ENCODE results near the gene CLDN25. TPM values are rescaled to one million over a fixed set of nuclear protein-coding genes. Genes with fewer than 3 reads are reported as not detected.

The CLDN25 gene
- total and polyA plus RNA-seq, 2 of the 13 experiments (the other 11 are each of a cell fraction or from before 2014, with no cell fraction given), result not detected

DNA sequence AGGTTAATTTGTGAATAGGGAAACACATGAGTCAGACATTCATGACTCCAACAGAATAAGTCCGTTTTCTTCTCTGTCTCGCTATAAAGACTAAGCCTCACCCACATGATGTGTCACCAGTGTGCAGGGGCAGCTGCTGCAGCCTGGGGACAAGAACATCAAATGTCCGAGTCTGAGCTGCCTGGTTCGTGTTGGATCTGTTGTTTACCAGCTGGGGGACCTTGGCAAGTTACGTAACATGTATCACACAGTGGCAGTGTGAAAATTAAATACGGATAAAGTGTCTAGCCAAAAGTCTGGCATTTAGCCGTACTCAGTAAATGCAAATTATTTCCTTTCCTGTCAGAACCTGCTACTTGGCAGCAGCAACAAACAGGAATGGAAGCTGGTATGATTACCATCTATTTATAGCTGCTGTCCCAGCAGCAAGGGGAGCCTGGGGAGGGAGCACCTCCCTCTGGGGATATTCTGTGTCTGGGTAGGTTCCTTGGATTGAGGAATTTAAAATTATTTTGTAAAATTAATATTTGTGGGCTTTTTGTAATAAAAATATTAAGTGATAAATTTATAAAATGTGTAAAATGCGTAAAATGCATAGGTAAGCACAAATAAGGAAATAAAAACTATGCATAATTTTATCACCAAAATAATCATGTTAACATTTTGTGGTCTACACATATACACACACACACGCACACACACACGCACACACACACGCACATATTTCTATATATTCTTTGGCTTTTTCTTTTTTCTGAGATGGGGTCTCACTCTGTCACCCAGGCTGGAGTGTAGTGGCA, 1.3 kb upstream of the CLDN25 start (continued):
- TF ChIP-seq MAFF (IDR thresholded peaks at IDR 0.05; ENCODE audit: low read depth, low read length) (peak; percentile 79), ELF4 (CRISPR knock-in tag; IDR thresholded peaks at IDR 0.05; ENCODE audit: borderline replicate concordance) (no peak), MEF2D (CRISPR knock-in tag; IDR thresholded peaks at IDR 0.05) (no peak), THAP11 (CRISPR knock-in tag; IDR thresholded peaks at IDR 0.05) (peak; percentile 48; the same call in 1 of the 2 replicates), GATAD1 (CRISPR knock-in tag; IDR thresholded peaks at IDR 0.05) (0 out of 2 replicates have a peak, but pooled peaks have one; percentile 37), SP4 (CRISPR knock-in tag; IDR thresholded peaks at IDR 0.05) (no peak), CEBPG (CRISPR knock-in tag; IDR thresholded peaks at IDR 0.05) (peak; percentile 51; the same call in 1 of the 2 replicates), ZFP36L1 (CRISPR knock-in tag; IDR thresholded peaks at IDR 0.05) (0 out of 2 replicates have a peak, but pooled peaks have one; percentile 41), ZNF441 (CRISPR knock-in tag; IDR thresholded peaks at IDR 0.05; ENCODE audit: borderline replicate concordance) (no peak), ZNF788 (CRISPR knock-in tag; IDR thresholded peaks at IDR 0.05; ENCODE audit: borderline replicate concordance) (no peak), FOXP1 (IDR thresholded peaks at IDR 0.05) (no peak), FOXP1 (CRISPR knock-in tag; IDR thresholded peaks at IDR 0.05) (0 out of 2 replicates have a peak, but pooled peaks have one; percentile 41), ZFP1 (CRISPR knock-in tag; IDR thresholded peaks at IDR 0.05) (no peak), SKI (IDR thresholded peaks at IDR 0.05; ENCODE audit: partially characterized antibody) (peak; percentile 20), TEAD3 (CRISPR knock-in tag; optimal IDR thresholded peaks at IDR 0.05; ENCODE audit: borderline replicate concordance) (peak; percentile 13)
- TF ChIP-seq, protein P1, sequence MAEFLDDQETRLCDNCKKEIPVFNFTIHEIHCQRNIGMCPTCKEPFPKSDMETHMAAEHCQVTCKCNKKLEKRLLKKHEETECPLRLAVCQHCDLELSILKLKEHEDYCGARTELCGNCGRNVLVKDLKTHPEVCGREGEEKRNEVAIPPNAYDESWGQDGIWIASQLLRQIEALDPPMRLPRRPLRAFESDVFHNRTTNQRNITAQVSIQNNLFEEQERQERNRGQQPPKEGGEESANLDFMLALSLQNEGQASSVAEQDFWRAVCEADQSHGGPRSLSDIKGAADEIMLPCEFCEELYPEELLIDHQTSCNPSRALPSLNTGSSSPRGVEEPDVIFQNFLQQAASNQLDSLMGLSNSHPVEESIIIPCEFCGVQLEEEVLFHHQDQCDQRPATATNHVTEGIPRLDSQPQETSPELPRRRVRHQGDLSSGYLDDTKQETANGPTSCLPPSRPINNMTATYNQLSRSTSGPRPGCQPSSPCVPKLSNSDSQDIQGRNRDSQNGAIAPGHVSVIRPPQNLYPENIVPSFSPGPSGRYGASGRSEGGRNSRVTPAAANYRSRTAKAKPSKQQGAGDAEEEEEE (CRISPR knock-in tag; IDR thresholded peaks at IDR 0.05; ENCODE audit: borderline replicate concordance), result no peak
- TF ChIP-seq, protein P2, sequence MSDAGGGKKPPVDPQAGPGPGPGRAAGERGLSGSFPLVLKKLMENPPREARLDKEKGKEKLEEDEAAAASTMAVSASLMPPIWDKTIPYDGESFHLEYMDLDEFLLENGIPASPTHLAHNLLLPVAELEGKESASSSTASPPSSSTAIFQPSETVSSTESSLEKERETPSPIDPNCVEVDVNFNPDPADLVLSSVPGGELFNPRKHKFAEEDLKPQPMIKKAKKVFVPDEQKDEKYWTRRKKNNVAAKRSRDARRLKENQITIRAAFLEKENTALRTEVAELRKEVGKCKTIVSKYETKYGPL (CRISPR knock-in tag; IDR thresholded peaks at IDR 0.05), result peak; percentile 34; the same call in 1 of the 2 replicates
- TF ChIP-seq, protein P3, sequence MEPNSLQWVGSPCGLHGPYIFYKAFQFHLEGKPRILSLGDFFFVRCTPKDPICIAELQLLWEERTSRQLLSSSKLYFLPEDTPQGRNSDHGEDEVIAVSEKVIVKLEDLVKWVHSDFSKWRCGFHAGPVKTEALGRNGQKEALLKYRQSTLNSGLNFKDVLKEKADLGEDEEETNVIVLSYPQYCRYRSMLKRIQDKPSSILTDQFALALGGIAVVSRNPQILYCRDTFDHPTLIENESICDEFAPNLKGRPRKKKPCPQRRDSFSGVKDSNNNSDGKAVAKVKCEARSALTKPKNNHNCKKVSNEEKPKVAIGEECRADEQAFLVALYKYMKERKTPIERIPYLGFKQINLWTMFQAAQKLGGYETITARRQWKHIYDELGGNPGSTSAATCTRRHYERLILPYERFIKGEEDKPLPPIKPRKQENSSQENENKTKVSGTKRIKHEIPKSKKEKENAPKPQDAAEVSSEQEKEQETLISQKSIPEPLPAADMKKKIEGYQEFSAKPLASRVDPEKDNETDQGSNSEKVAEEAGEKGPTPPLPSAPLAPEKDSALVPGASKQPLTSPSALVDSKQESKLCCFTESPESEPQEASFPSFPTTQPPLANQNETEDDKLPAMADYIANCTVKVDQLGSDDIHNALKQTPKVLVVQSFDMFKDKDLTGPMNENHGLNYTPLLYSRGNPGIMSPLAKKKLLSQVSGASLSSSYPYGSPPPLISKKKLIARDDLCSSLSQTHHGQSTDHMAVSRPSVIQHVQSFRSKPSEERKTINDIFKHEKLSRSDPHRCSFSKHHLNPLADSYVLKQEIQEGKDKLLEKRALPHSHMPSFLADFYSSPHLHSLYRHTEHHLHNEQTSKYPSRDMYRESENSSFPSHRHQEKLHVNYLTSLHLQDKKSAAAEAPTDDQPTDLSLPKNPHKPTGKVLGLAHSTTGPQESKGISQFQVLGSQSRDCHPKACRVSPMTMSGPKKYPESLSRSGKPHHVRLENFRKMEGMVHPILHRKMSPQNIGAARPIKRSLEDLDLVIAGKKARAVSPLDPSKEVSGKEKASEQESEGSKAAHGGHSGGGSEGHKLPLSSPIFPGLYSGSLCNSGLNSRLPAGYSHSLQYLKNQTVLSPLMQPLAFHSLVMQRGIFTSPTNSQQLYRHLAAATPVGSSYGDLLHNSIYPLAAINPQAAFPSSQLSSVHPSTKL (CRISPR knock-in tag; IDR thresholded peaks at IDR 0.05), result 0 out of 2 replicates have a peak, but pooled peaks have one; percentile 29
